Trophoblast cell (in vitro differentiated cells and primary cell): ENCODE data around the gene ATXN2.

Experiments
- DNase-seq, 2 donors: peaks; one replicate each; pipeline ENCODE4 v3.0.0-alpha.2; 2016
- H2AFZ ChIP-seq: 2 replicates; pipeline ENCODE4 v1.6.1; 2013; ENCODE audit warnings: low read length, moderate library complexity, mild to moderate bottlenecking; ENCODE audit not compliant: insufficient read depth, poor library complexity
- H2AK5ac ChIP-seq: 2 replicates; pipeline ENCODE4 v1.6.1; 2013; ENCODE audit warnings: mild to moderate bottlenecking, low read length
- H2BK120ac ChIP-seq: 2 replicates; pipeline ENCODE4 v1.6.1; 2013; ENCODE audit warnings: low read length, mild to moderate bottlenecking, moderate library complexity; ENCODE audit not compliant: insufficient read depth, poor library complexity
- H2BK12ac ChIP-seq: 2 replicates; pipeline ENCODE4 v1.6.1; 2013; ENCODE audit warnings: mild to moderate bottlenecking, low read length, moderate library complexity
- H2BK5ac ChIP-seq: 2 replicates; pipeline ENCODE4 v1.6.1; 2013; ENCODE audit warnings: low read length, low read depth, moderate library complexity, mild to moderate bottlenecking; ENCODE audit not compliant: poor library complexity
- H3K14ac ChIP-seq: 2 replicates; pipeline ENCODE4 v1.6.1; 2013; ENCODE audit warnings: mild to moderate bottlenecking, low read length
- H3K18ac ChIP-seq: 2 replicates; pipeline ENCODE4 v1.6.1; 2013; ENCODE audit warnings: mild to moderate bottlenecking, low read length
- H3K23ac ChIP-seq: 2 replicates; pipeline ENCODE4 v1.6.1; 2013; ENCODE audit warnings: low read length
- H3K27ac ChIP-seq: 2 replicates; pipeline ENCODE4 v1.5.1; 2013; ENCODE audit warnings: low read depth, mild to moderate bottlenecking, inconsistent platforms, low read length, moderate library complexity
- H3K27me3 ChIP-seq: 2 replicates; pipeline ENCODE4 v1.6.1; 2013; ENCODE audit warnings: inconsistent platforms, mild to moderate bottlenecking, low read length, moderate library complexity; ENCODE audit not compliant: insufficient read depth
- H3K36me3 ChIP-seq, 2 experiments: 1 replicate in 1 of 2; 2 replicates in 1 of 2; pipeline ENCODE4 v1.6.1; 2013; ENCODE audit warnings: low read length in 2 of 2, mild to moderate bottlenecking in 2 of 2, moderate library complexity in 1 of 2; ENCODE audit not compliant: insufficient read depth in 2 of 2, control insufficient read depth in 1 of 2
- H3K4ac ChIP-seq: 2 replicates; pipeline ENCODE4 v1.6.1; 2013; ENCODE audit warnings: low read depth, mild to moderate bottlenecking, low read length, moderate library complexity
- H3K4me1 ChIP-seq, 2 experiments: 1 replicate in 1 of 2; 2 replicates in 1 of 2; pipeline ENCODE4 v1.6.1; 2013; ENCODE audit warnings: low read length in 2 of 2, mild to moderate bottlenecking in 2 of 2, moderate library complexity in 1 of 2; ENCODE audit not compliant: insufficient read depth in 2 of 2, control insufficient read depth in 1 of 2
- H3K4me2 ChIP-seq: 2 replicates; pipeline ENCODE4 v1.6.1; 2013; ENCODE audit warnings: inconsistent platforms, mild to moderate bottlenecking, low read length, moderate library complexity
- H3K4me3 ChIP-seq: 2 replicates; pipeline ENCODE4 v1.5.1; 2013; ENCODE audit warnings: mild to moderate bottlenecking, low read depth, low read length, inconsistent platforms
- H3K79me1 ChIP-seq: one replicate; pipeline ENCODE4 v1.6.1; 2013; ENCODE audit warnings: low read length
- H3K79me2 ChIP-seq: 2 replicates; pipeline ENCODE4 v1.6.1; 2013; ENCODE audit warnings: low read length, mild to moderate bottlenecking; ENCODE audit not compliant: control insufficient read depth, insufficient read depth, poor library complexity
- H3K9ac ChIP-seq: 2 replicates; pipeline ENCODE4 v1.6.1; 2013; ENCODE audit warnings: mild to moderate bottlenecking, low read length
- H3K9me3 ChIP-seq: 2 replicates; pipeline ENCODE4 v1.6.1; 2013; ENCODE audit warnings: low read depth, mild to moderate bottlenecking, control low read depth, inconsistent platforms, low read length; ENCODE audit not compliant: insufficient read depth
- H4K12ac ChIP-seq: 2 replicates; pipeline ENCODE4 v1.6.1; 2013; ENCODE audit warnings: low read depth, mild to moderate bottlenecking, low read length, moderate library complexity
- H4K8ac ChIP-seq: 2 replicates; pipeline ENCODE4 v1.6.1; 2013; ENCODE audit warnings: low read depth, mild to moderate bottlenecking, low read length, moderate library complexity
- H4K91ac ChIP-seq: one replicate; pipeline ENCODE4 v1.6.1; 2013; ENCODE audit warnings: low read depth, mild to moderate bottlenecking, low read length, moderate library complexity
- WGBS: extraction: QIAGEN DNeasy Blood & Tissue Kit; methylation state at CpG from one replicate; pipeline ENCODE4 v1.1.7; 2013; ENCODE audit warnings: missing lambda C conversion rate; ENCODE audit not compliant: insufficient read length, insufficient coverage; ENCODE audit errors: extremely low coverage; 5-methylcytosine and 5-hydroxymethylcytosine counted together

ATXN2 gene

DNA sequence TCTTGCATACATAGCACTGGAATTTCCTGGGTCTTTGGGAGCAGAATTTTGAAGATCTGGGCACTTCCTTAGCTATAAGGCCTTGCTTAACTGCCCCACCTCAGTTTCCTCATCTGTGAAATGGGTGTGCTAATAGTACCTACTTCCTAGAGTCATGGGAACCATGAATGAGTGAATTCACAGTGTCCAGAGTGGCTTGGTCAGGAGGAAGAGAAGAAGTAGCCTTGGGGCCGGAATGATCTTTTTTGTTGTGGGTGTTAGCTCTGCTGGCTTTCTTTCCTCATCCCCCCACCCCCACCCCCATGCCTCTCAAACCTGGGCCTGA, 191.0 kb downstream of the ATXN2 start:
- Histone ChIP-seq H3K23ac (no peak overlapping the region), H2BK120ac (no peak overlapping the region), H4K8ac (no peak overlapping the region), H4K91ac (no peak overlapping the region), H3K9ac (no peak overlapping the region), H3K4me2 (no peak overlapping the region), H3K79me2 (peaks cover 6% of the 10 kb centered on the region), H2BK12ac (no peak overlapping the region), H3K4me1 (peaks cover 26 to 34% of the 10 kb centered on the region in 2 experiments), H3K18ac (no peak overlapping the region), H2BK5ac (no peak overlapping the region), H3K79me1 (peaks cover 5% of the 10 kb centered on the region), H4K12ac (no peak overlapping the region), H3K9me3 (peaks cover 2% of the 10 kb centered on the region), H3K14ac (no peak overlapping the region), H3K27me3 (no peaks in the 10 kb centered on the region), H3K36me3 (no peaks in the 10 kb centered on the region), H2AFZ (no peak overlapping the region), H3K4ac (no peak overlapping the region), H3K4me3 (no peak overlapping the region), H2AK5ac (no peak overlapping the region), H3K27ac (no peak overlapping the region)
- no CpG with 5 or more reads among the region's 1 CpG for WGBS
- no peak for DNase-seq

DNA sequence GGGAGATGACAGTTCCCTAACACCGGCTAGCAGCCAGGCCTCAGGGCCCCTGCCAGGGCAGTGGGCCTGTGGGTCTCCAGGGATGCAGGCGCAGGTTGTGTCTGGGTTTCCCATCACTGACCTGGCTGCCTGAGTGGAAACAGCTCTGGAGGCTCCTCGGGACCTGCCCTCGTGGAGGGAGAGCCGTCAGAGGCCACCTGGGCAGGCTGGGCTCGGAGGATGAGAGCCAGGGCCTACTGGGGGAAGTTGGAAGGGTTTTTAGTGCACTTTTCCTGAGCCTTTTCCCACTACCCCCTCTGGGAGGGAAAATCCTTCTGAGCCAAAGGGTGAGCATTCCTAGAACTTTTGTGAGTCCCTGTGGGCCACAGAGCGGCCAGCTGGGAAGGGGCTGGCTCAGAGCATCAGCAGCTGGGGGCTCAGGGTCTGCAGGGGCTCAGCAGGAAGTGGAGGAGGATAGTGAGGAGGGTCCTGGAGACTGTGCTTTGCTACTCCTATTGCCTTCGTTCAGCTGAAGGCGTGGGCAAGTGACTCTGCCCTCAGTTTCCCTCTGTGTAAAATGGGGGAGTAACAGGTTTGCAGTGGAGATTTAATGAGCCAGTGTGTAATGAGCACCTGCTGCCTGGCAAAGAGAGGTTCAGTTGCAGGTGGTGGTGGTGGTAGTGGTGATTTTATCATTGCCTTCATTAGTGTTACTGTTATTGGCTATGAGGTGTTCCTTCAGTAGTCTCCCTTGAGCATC, 191.6 kb downstream of the ATXN2 start:
- Histone ChIP-seq H3K4me3 (no peak overlapping the region), H3K27ac (no peak overlapping the region), H4K91ac (no peak overlapping the region), H3K9ac (no peak overlapping the region), H3K4me1 (peaks cover 24 to 34% of the 10 kb centered on the region in 2 experiments), H2BK120ac (no peak overlapping the region), H3K18ac (no peak overlapping the region), H2AK5ac (no peak overlapping the region), H3K9me3 (peaks cover 2% of the 10 kb centered on the region), H3K36me3 (no peaks in the 10 kb centered on the region), H3K4me2 (no peak overlapping the region), H3K79me2 (peaks cover 6% of the 10 kb centered on the region), H3K14ac (no peak overlapping the region), H4K12ac (no peak overlapping the region), H4K8ac (no peak overlapping the region), H3K4ac (no peak overlapping the region), H3K79me1 (peaks cover 5% of the 10 kb centered on the region), H2BK5ac (no peak overlapping the region), H3K27me3 (no peaks in the 10 kb centered on the region), H3K23ac (no peak overlapping the region), H2BK12ac (no peak overlapping the region), H2AFZ (no peak overlapping the region)
- no peak for DNase-seq
- WGBS, result no CpG with 5 or more reads among the region's 9 CpGs

DNA sequence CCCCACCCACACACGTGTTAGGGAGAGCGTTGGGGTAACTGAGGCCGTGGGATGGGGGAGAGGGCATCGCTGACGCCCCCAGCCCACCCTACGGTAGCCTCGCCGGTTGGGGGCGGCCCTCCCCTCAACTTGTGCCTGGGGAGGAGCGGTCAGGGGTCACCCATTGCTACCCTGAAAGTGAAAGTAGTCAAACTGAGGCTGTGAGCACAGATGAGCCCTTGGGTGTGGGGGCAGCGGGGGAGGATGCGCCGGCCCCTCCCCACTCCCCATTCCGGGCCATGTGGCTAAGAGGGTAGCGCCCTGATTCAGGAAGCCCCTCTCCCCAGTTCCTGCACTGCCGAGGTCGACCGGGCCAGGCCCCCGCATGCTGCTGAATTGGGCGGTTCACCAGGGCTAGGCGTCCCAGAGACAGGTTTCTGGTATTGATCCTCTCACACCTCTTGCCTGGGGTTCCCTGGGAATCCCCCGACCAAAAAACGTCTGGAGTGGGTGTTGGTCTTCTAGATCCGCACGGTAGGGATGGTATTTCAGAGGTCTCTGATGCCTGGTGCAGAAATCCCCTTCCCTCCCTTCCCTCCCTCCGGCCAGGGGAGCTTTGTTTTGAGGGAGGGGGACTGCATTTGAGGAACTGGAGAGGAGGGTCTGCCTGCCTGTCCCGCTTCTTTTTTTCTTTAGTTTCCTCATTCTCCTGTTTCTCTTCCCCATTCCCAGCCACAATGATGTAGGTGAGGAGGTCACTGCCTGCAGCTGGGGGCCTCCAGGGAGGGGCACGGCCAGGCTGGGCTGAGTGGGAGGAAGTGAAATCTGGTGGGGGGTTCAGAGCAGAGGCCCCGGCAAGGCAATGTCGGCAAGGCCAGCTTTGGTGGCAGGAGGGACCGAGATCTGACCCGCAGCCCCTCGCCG, 192.4 kb downstream of the ATXN2 start:
- Histone ChIP-seq H3K79me1 (peaks cover 5% of the 10 kb centered on the region), H3K4me2 (peak overlapping the region; percentile 87), H2BK5ac (no peak overlapping the region), H3K36me3 (no peaks in the 10 kb centered on the region), H2AK5ac (peak overlapping the region; percentile 2), H3K18ac (peak overlapping the region; percentile 20), H2AFZ (peak overlapping the region; percentile 13), H4K91ac (peak overlapping the region; percentile 6), H3K9me3 (peaks cover 2% of the 10 kb centered on the region), H3K4ac (peak overlapping the region; percentile 35), H2BK12ac (peak overlapping the region; percentile 37), H4K8ac (peak overlapping the region; percentile 49), H4K12ac (peak overlapping the region; percentile 17), H3K9ac (peak overlapping the region; percentile 63), H3K4me1 (peaks cover 18 to 34% of the 10 kb centered on the region in 2 experiments), H3K27ac (no peak overlapping the region), H3K4me3 (peak overlapping the region; percentile 74), H2BK120ac (peak overlapping the region; percentile 0), H3K14ac (peak overlapping the region; percentile 10), H3K27me3 (no peaks in the 10 kb centered on the region), H3K23ac (no peak overlapping the region), H3K79me2 (peaks cover 6% of the 10 kb centered on the region)
- whole genome bisulfite sequencing, result no CpG with 5 or more reads among the region's 34 CpGs
- DNase-seq, result peak in 1 of 2 donors; percentile 23

DNA sequence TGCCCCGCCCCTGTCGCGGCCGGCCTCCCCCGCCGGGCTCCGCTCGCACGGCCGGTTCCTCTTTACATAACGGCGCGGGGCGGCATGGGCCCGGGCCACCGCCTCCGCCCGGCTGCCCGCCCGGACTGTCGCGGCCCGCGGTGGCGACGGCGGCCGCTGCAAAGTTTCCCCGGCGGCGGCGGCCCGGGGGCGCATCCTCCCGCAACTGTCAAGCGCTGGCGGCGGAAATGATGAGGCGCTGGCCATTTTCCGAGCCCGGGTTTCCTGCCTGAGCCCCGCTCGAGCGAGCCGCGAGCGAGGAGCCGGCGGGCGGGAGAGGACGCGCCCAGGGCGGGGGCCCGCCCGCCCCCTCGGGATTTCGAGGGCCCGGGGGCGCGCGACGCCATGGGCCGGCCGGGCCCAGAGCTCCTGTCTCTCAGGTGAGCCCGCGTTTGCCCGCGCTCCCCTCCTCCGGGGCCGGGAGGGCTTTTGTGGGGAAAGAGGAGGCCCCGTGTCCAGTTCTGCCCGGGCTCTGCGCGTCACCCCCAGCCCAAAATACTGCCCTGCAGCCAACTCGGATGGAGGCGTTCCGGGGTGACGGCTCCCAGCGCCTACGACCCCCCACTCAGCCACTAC, 193.1 kb downstream of the ATXN2 start, which contains the start of gene SH2B3:
TSS of gene SH2B3 (plus strand) at position 65 of the 615 bp plus-strand sequence. CDS start 12,223 bp downstream, outside the sequence.
- Histone ChIP-seq H3K9me3 (peaks cover 2% of the 10 kb centered on the region), H3K79me1 (peaks cover 5% of the 10 kb centered on the region), H4K12ac (peak within 1 kb of the TSS; percentile 17), H4K91ac (peak within 1 kb of the TSS; percentile 81), H2AFZ (peak within 1 kb of the TSS; percentile 20), H2BK120ac (peak within 1 kb of the TSS; percentile 13), H2BK5ac (no peak within 1 kb of the TSS), H4K8ac (peak within 1 kb of the TSS; percentile 49), H3K4me2 (peak within 1 kb of the TSS; percentile 87), H2AK5ac (peak within 1 kb of the TSS; percentile 2), H2BK12ac (peak within 1 kb of the TSS; percentile 37), H3K23ac (no peak within 1 kb of the TSS), H3K4me3 (peak within 1 kb of the TSS; percentile 74), H3K9ac (peak within 1 kb of the TSS; percentile 63), H3K27me3 (no peaks in the 10 kb centered on the region), H3K18ac (peak within 1 kb of the TSS; percentile 20), H3K36me3 (no peaks in the 10 kb centered on the region), H3K27ac (no peak within 1 kb of the TSS), H3K79me2 (peaks cover 6% of the 10 kb centered on the region), H3K4me1 (peaks cover 18 to 34% of the 10 kb centered on the region in 2 experiments), H3K4ac (peak within 1 kb of the TSS; percentile 35), H3K14ac (peak within 1 kb of the TSS; percentile 15)
- no peak for DNase-seq
- WGBS, result no CpG with 5 or more reads among the region's 80 CpGs
